Activated CD4-positive, alpha-beta memory T cell treated with anti-CD3 and anti-CD28 coated beads for 36 hours (primary cell): ENCODE measurements around the gene CEL. TPM values are rescaled to one million over a fixed set of nuclear protein-coding genes. Genes with fewer than 3 reads are reported as not detected.

Experiments
- CTCF ChIA-PET: fragments of 350-600 bp; sonication (Branson Sonifier 250); formaldehyde crosslinking; loops from one replicate; lab custom pipeline; 2021; ENCODE audit warnings: antibody characterized with exemption, inconsistent platforms; lab: Charles Lee
- POLR2A ChIA-PET: fragments of 350-600 bp; sonication (Branson Sonifier 250); formaldehyde crosslinking; loops from one replicate; lab custom pipeline; 2021; ENCODE audit warnings: antibody characterized with exemption; lab: Charles Lee
- DNase-seq: peaks from one replicate; pipeline ENCODE4 v3.0.0-alpha.2; 2020
- H3K27ac Mint-ChIP-seq: one replicate; pipeline ENCODE4 v1.8.0; 2021; ENCODE audit warnings: mixed read lengths
- H3K27me3 Mint-ChIP-seq: one replicate; pipeline ENCODE4 v1.8.0; 2021; ENCODE audit warnings: mixed read lengths
- H3K36me3 Mint-ChIP-seq: one replicate; pipeline ENCODE4 v1.8.0; 2021; ENCODE audit warnings: mixed read lengths
- H3K4me1 Mint-ChIP-seq: one replicate; pipeline ENCODE4 v1.8.0; 2021; ENCODE audit warnings: low read depth, mixed read lengths
- H3K4me3 Mint-ChIP-seq: one replicate; pipeline ENCODE4 v1.8.0; 2021; ENCODE audit warnings: mild to moderate bottlenecking, mixed read lengths
- H3K9me3 Mint-ChIP-seq: one replicate; pipeline ENCODE4 v1.8.0; 2021; ENCODE audit warnings: mixed read lengths
- intact Hi-C: fragments of 100-400 bp; cut with micrococcal nuclease; formaldehyde crosslinking; loops from one replicate; pipeline ENCODE4 v1.15.1; 2023
- total RNA-seq, 2 experiments: library from RNA; stranded (reverse); gene quantifications; one replicate each; pipeline ENCODE4 v1.2.3, GENCODE V29; 2021

The CEL gene
- total RNA-seq, 2 experiments from 2014 or later, result 0.88 to 1.0 TPM

DNA sequence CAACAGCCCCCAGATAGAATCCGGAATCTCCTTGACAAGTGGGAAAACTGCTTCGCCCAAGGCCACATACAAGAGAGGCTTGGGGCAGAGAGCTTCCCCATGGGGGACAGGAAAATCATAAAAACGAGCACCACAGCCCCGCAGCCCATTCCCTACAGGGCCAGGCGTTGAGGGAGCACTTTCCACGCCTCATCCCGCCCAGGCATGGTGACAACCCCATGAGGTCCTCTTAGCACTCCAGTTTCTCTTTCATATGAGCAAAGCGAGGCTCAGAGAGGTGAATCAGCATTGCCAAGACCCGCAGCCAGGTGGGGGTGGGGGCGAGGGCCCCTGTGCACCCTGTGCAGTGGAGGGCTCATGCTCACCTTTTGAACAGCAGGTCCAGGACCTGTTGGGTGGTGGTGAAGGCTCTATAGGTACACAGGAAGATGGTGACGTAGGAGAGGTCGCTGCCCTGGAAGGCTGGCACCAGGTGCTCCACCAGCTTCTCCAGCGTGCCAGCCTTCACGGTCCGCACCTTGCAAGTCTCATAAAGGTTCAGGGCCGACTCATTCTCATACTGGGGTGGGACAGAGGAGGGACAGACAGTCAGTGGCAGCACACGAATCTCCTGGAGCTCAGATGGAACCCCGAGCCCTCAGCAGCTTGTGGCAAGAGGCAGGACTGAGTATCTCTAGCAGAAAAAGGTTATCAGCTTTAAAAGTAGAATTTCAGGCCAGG, 48.3 kb downstream of the CEL start:
- peaks cover 36% of the 10 kb centered on the region for H3K4me1 Mint-ChIP-seq
- H3K9me3 Mint-ChIP-seq, result no peaks in the 10 kb centered on the region
- intact Hi-C loops, result no loop called here
- no peak overlapping the region for H3K4me3 Mint-ChIP-seq
- peak overlapping the region; percentile 46 for H3K27ac Mint-ChIP-seq
- DNase-seq, result no peak
- no peaks in the 10 kb centered on the region for H3K27me3 Mint-ChIP-seq
- H3K36me3 Mint-ChIP-seq, result peaks cover 30% of the 10 kb centered on the region
- ChIA-PET POLR2A (no interaction called here), CTCF (interaction anchor here (0.8 to 26.8 kb wide), 3 partner anchors 8 to 70 kb away, joined by 3 to 552 read pairs (median 15); no protein-coding TSS in a partner anchor)

- POLR2A ChIA-PET, result no interaction called here
- intact Hi-C loops, result no loop called here
- no peak for DNase-seq
- CTCF ChIA-PET, result interaction anchor here (3.6 to 26.8 kb wide), 3 partner anchors 10 to 90 kb away, joined by 12 to 552 read pairs (median 15); no protein-coding TSS in a partner anchor
- Mint-ChIP-seq H3K27ac (peak overlapping the region; percentile 72), H3K36me3 (peaks cover 24% of the 10 kb centered on the region), H3K4me1 (peaks cover 53% of the 10 kb centered on the region), H3K9me3 (no peaks in the 10 kb centered on the region), H3K4me3 (no peak overlapping the region), H3K27me3 (no peaks in the 10 kb centered on the region)
Measured at GRCh38 chr9:133111808-133112662, 50.3 kb downstream of the CEL start.

- H3K4me3 Mint-ChIP-seq, result no peak overlapping the region
- peak overlapping the region; percentile 72 for H3K27ac Mint-ChIP-seq
- H3K4me1 Mint-ChIP-seq, result peaks cover 59% of the 10 kb centered on the region
- peaks cover 23% of the 10 kb centered on the region for H3K36me3 Mint-ChIP-seq
- H3K9me3 Mint-ChIP-seq, result no peaks in the 10 kb centered on the region
- POLR2A ChIA-PET, result interaction anchor here (1.0 kb wide), 1 partner anchor 21 kb away, joined by 3 read pairs; no protein-coding TSS in a partner anchor
- intact Hi-C loops, result no loop called here
- peak; percentile 64 for DNase-seq
- CTCF ChIA-PET, result interaction anchor here (3.6 to 26.8 kb wide), 3 partner anchors 10 to 90 kb away, joined by 12 to 552 read pairs (median 15); no protein-coding TSS in a partner anchor
- no peaks in the 10 kb centered on the region for H3K27me3 Mint-ChIP-seq
Measured at GRCh38 chr9:133112663-133113026, 50.9 kb downstream of the CEL start.

- intact Hi-C loops, result no loop called here
- Mint-ChIP-seq H3K4me1 (peaks cover 65% of the 10 kb centered on the region), H3K9me3 (no peaks in the 10 kb centered on the region), H3K4me3 (no peak overlapping the region), H3K36me3 (peaks cover 16% of the 10 kb centered on the region), H3K27me3 (no peaks in the 10 kb centered on the region), H3K27ac (peak overlapping the region; percentile 72)
- POLR2A ChIA-PET, result interaction anchor here (0.7 to 1.0 kb wide), 2 partner anchors 20 to 30 kb away, joined by 3 read pairs; no protein-coding TSS in a partner anchor
- CTCF ChIA-PET, result interaction anchor here (1.0 to 26.8 kb wide), 4 partner anchors 11 to 91 kb away, joined by 3 to 552 read pairs (median 14); no protein-coding TSS in a partner anchor
- DNase-seq, result peak; percentile 57
Measured at GRCh38 chr9:133113163-133113948, 51.6 kb downstream of the CEL start.

DNA sequence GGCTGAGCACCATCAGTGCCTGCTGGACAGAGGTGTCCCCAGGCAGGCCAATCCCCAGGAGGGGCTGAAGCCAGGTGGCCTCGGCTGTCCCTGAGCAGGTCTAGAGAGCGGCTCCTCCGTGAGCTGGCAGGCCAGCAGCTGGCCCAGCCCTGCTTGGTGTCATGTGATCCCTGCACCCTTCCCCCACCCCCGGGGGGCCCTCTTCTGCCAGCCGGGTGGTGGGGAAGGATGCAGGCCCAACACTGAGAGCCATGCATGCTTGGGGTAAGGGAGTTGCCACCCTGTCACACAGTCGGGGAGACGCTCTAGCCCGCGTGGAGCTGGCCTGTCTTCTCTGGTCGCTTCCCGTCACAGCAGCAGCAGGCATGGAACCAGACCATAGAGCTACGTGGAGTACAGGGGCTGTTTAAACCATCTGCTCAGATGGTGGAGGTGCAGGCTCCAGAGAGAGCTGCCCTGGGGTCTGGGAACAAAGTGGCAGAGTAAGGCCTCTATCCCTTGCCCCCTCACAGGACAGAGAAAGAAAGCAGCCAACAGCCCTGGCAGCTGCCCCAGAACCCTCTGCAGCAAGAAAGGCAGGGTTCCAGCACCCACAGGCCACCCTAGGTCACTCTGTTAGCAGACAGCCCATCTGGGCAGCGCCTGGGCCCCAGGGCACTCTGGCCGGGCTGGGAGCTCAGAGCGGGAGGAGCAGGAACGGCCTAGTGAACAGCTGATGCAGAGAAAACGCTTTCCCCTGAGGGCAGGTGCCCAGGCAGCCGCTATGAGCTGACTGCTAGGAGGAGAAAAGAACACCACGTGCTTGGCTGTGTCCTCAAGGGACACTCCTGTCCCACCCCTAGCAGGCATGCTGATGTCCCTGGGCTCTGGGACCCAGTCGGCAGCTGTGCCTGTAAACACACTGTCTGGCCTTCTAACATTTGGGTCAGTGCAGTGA, 52.4 kb downstream of the CEL start:
- DNase-seq, result no peak
- H3K9me3 Mint-ChIP-seq, result no peaks in the 10 kb centered on the region
- H3K27me3 Mint-ChIP-seq, result no peaks in the 10 kb centered on the region
- H3K4me3 Mint-ChIP-seq, result no peak overlapping the region
- intact Hi-C loops, result no loop called here
- ChIA-PET POLR2A (interaction anchor here (0.9 to 1.8 kb wide), 4 partner anchors 9 to 83 kb away, joined by 3 to 5 read pairs (median 4); partner anchors contain the start of gene GTF3C5), CTCF (interaction anchor here (0.9 to 26.8 kb wide), 5 partner anchors 11 to 92 kb away, joined by 3 to 552 read pairs (median 6); no protein-coding TSS in a partner anchor)
- peaks cover 15% of the 10 kb centered on the region for H3K36me3 Mint-ChIP-seq
- peaks cover 72% of the 10 kb centered on the region for H3K4me1 Mint-ChIP-seq
- peak overlapping the region; percentile 72 for H3K27ac Mint-ChIP-seq

GRCh38 chr9:133114886-133115603, 53.3 kb downstream of the CEL start:
- Mint-ChIP-seq H3K36me3 (peaks cover 8% of the 10 kb centered on the region), H3K4me3 (peak overlapping the region; percentile 56), H3K4me1 (peaks cover 72% of the 10 kb centered on the region), H3K9me3 (no peaks in the 10 kb centered on the region), H3K27ac (peak overlapping the region; percentile 91), H3K27me3 (no peaks in the 10 kb centered on the region)
- no peak for DNase-seq
- ChIA-PET POLR2A (interaction anchor here (0.9 to 4.6 kb wide), 8 partner anchors 9 to 255 kb away, joined by 3 to 27 read pairs (median 4); partner anchors contain the start of gene GTF3C5), CTCF (interaction anchor here (0.6 to 26.8 kb wide), 10 partner anchors 11 to 93 kb away, joined by 3 to 552 read pairs (median 3); no protein-coding TSS in a partner anchor)
- intact Hi-C loops, result loop anchor here (1.0 kb wide), 2 partner anchors 20 to 32 kb away; no protein-coding TSS in a partner anchor

- POLR2A ChIA-PET, result interaction anchor here (0.6 to 4.6 kb wide), 8 partner anchors 10 to 255 kb away, joined by 3 to 27 read pairs (median 4); partner anchors contain the start of gene GTF3C5
- Mint-ChIP-seq H3K36me3 (peaks cover 4% of the 10 kb centered on the region), H3K9me3 (no peaks in the 10 kb centered on the region), H3K27me3 (no peaks in the 10 kb centered on the region), H3K4me3 (peak overlapping the region; percentile 56), H3K27ac (peak overlapping the region; percentile 91), H3K4me1 (peaks cover 68% of the 10 kb centered on the region)
- intact Hi-C loops, result loop anchor here (1.0 kb wide), 2 partner anchors 20 to 32 kb away; no protein-coding TSS in a partner anchor
- CTCF ChIA-PET, result interaction anchor here (0.6 to 26.8 kb wide), 7 partner anchors 12 to 91 kb away, joined by 3 to 552 read pairs (median 3); no protein-coding TSS in a partner anchor
- DNase-seq, result peak; percentile 89
Measured at GRCh38 chr9:133115604-133116345, 54.0 kb downstream of the CEL start.

GRCh38 chr9:133116346-133117231, 54.8 kb downstream of the CEL start:
- H3K27me3 Mint-ChIP-seq, result no peaks in the 10 kb centered on the region
- intact Hi-C loops, result no loop called here
- H3K9me3 Mint-ChIP-seq, result no peaks in the 10 kb centered on the region
- ChIA-PET POLR2A (interaction anchor here (0.9 to 4.6 kb wide), 6 partner anchors 17 to 86 kb away, joined by 4 to 27 read pairs (median 4); partner anchors contain the start of gene GTF3C5), CTCF (interaction anchor here (1.0 to 26.8 kb wide), 8 partner anchors 13 to 95 kb away, joined by 3 to 552 read pairs (median 4); no protein-coding TSS in a partner anchor)
- peaks cover 3% of the 10 kb centered on the region for H3K36me3 Mint-ChIP-seq
- no peak for DNase-seq
- peak overlapping the region; percentile 91 for H3K27ac Mint-ChIP-seq
- no peak overlapping the region for H3K4me3 Mint-ChIP-seq
- peaks cover 72% of the 10 kb centered on the region for H3K4me1 Mint-ChIP-seq
